Measurements from ENCODE around the gene ZKSCAN1.

Gene ZKSCAN1

GRCh38 chr7:100064162-100064561 lies 48.8 kb downstream of the ZKSCAN1 start:
- CTCF ChIA-PET: interaction anchor here (0.8 kb wide), 1 partner anchor 70 kb away, joined by 4 read pairs; no protein-coding TSS in a partner anchor
- no peak for TF ChIP-seq SP1 (IDR thresholded peaks at IDR 0.05)
- no peak for TF ChIP-seq ARNT (IDR thresholded peaks at IDR 0.05)
- TF ChIP-seq NFRKB (IDR thresholded peaks at IDR 0.05): no peak
- TF ChIP-seq FOXK2 (IDR thresholded peaks at IDR 0.05): no peak
- TF ChIP-seq LEF1 (IDR thresholded peaks at IDR 0.05; ENCODE audit: borderline replicate concordance): no peak
- TF ChIP-seq ELF4 (IDR thresholded peaks at IDR 0.05): no peak
- no peak for TF ChIP-seq PKNOX1 (IDR thresholded peaks at IDR 0.05)
- no peak for DNase-seq (ENCODE audit: extremely low spot score)
- POLR2A ChIA-PET: interaction anchor here (1.0 to 2.3 kb wide), 4 partner anchors 14 to 62 kb away, joined by 4 to 6 read pairs (median 4); partner anchors contain the start of genes AP4M1, MBLAC1, MCM7 and ZKSCAN1

DNA sequence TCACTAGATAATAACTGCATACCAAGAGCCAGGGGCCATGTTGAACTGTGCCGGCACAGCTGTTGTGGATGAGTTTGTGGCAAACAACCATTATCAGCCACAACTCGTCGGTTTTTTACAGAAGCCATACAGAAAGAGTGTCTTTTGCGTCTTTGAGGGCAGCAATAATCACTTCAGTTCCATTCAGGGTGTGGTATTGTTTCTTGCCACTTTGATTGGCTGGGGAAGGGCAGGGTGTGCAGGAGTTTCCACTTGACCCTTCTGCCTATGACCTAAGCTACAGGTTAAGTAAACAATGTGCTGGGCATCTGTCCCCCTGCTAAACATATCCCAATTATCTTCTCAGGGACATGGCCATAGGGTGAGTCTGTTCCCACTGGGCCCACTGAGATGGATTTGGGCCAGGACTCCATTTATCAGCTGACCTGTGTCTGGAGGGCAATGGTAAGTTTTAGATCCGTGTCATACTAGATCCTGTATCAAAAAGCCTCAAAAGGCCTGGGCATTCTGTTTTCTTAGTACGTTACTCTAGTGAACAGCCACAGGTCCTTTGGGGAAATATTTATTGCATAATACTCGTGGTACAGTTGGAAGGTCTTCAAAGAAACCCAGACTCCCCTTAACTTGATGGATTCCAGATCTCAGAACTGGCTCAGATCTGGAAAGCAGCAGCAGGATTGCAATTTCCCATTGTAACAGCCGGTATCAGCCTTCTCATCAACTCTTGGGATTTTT lies 50.2 kb downstream of the ZKSCAN1 start:
- TF ChIP-seq BHLHE40 (IDR thresholded peaks at IDR 0.05; ENCODE audit: borderline replicate concordance): no peak
- no peak for TF ChIP-seq HDGF (IDR thresholded peaks at IDR 0.05; ENCODE audit: borderline replicate concordance)
- TF ChIP-seq LEF1 (IDR thresholded peaks at IDR 0.05; ENCODE audit: borderline replicate concordance): no peak
- TF ChIP-seq SUZ12 (IDR thresholded peaks at IDR 0.05): no peak
- no peak for TF ChIP-seq NFRKB (IDR thresholded peaks at IDR 0.05)
- no peak for TF ChIP-seq FOXA1 (IDR thresholded peaks at IDR 0.05)
- TF ChIP-seq L3MBTL2 (conservative IDR thresholded peaks at IDR 0.05): no peak
- TF ChIP-seq SP1 (IDR thresholded peaks at IDR 0.05): no peak
- TF ChIP-seq FOXM1 (IDR thresholded peaks at IDR 0.05; ENCODE audit: borderline replicate concordance): no peak
- no peak for TF ChIP-seq CTBP1 (IDR thresholded peaks at IDR 0.05; ENCODE audit: borderline replicate concordance)
- DNase-seq (ENCODE audit: extremely low spot score): no peak
- ChIA-PET POLR2A (no interaction called here), CTCF (no interaction called here)

DNA sequence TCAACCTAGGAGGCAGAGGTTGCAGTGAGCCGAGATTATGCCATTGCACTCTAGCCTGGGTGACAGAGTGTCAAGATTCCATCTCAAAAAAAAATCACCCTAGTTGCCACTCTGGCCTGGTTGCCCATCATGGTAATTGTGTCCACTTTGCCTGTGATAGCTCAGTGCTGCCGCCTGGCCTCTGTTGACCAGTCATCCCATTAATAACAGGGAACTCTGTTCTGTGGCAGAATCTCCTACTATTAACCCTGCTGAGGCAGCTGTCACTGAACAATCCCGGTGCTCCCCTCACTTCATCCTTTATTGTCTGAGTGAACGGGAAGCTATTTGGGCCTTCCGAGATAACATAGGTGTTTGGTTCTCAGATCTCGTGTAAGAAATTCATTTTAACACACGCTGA lies 51.6 kb downstream of the ZKSCAN1 start:
- TF ChIP-seq BHLHE40 (IDR thresholded peaks at IDR 0.05; ENCODE audit: borderline replicate concordance) (no peak), TARDBP (IDR thresholded peaks at IDR 0.05) (no peak), L3MBTL2 (conservative IDR thresholded peaks at IDR 0.05) (no peak), LEF1 (IDR thresholded peaks at IDR 0.05; ENCODE audit: borderline replicate concordance) (no peak), FOXK2 (IDR thresholded peaks at IDR 0.05) (no peak), HDGF (IDR thresholded peaks at IDR 0.05; ENCODE audit: borderline replicate concordance) (no peak), ARNT (IDR thresholded peaks at IDR 0.05) (no peak), SP1 (IDR thresholded peaks at IDR 0.05) (no peak)
- ChIA-PET POLR2A (interaction anchor here (0.6 to 1.0 kb wide), 2 partner anchors 17 to 362 kb away, joined by 4 read pairs; no protein-coding TSS in a partner anchor), CTCF (no interaction called here)
- DNase-seq (ENCODE audit: extremely low spot score): no peak

- POLR2A ChIA-PET: no interaction called here
- CTCF ChIA-PET: no interaction called here
- TF ChIP-seq CTBP1 (IDR thresholded peaks at IDR 0.05; ENCODE audit: borderline replicate concordance) (no peak), ARNT (IDR thresholded peaks at IDR 0.05) (no peak), NFRKB (IDR thresholded peaks at IDR 0.05) (no peak), TARDBP (IDR thresholded peaks at IDR 0.05) (no peak), FOXA1 (IDR thresholded peaks at IDR 0.05) (no peak), LEF1 (IDR thresholded peaks at IDR 0.05; ENCODE audit: borderline replicate concordance) (no peak), FOXM1 (IDR thresholded peaks at IDR 0.05; ENCODE audit: borderline replicate concordance) (no peak), FOXK2 (IDR thresholded peaks at IDR 0.05) (no peak), PKNOX1 (IDR thresholded peaks at IDR 0.05) (no peak), ZNF384 (IDR thresholded peaks at IDR 0.05) (no peak), L3MBTL2 (conservative IDR thresholded peaks at IDR 0.05) (no peak), ELF4 (IDR thresholded peaks at IDR 0.05) (no peak), HDGF (IDR thresholded peaks at IDR 0.05; ENCODE audit: borderline replicate concordance) (no peak)
- no peak for DNase-seq (ENCODE audit: extremely low spot score)
Observed at GRCh38 chr7:100069991-100070390, 54.6 kb downstream of the ZKSCAN1 start.

GRCh38 chr7:100071018-100071723 lies 55.8 kb downstream of the ZKSCAN1 start:
- ChIA-PET CTCF (no interaction called here), POLR2A (no interaction called here)
- DNase-seq (ENCODE audit: extremely low spot score): no peak
- no peak for TF ChIP-seq CTBP1 (IDR thresholded peaks at IDR 0.05; ENCODE audit: borderline replicate concordance)
- no peak for TF ChIP-seq L3MBTL2 (conservative IDR thresholded peaks at IDR 0.05)
- no peak for TF ChIP-seq FOXK2 (IDR thresholded peaks at IDR 0.05)
- TF ChIP-seq TARDBP (IDR thresholded peaks at IDR 0.05): no peak
- no peak for TF ChIP-seq SUZ12 (IDR thresholded peaks at IDR 0.05)
- TF ChIP-seq LEF1 (IDR thresholded peaks at IDR 0.05; ENCODE audit: borderline replicate concordance): no peak
- no peak for TF ChIP-seq ZNF384 (IDR thresholded peaks at IDR 0.05)
- no peak for TF ChIP-seq NFRKB (IDR thresholded peaks at IDR 0.05)
- TF ChIP-seq FOXM1 (IDR thresholded peaks at IDR 0.05; ENCODE audit: borderline replicate concordance): no peak
- TF ChIP-seq ARNT (IDR thresholded peaks at IDR 0.05): no peak
- TF ChIP-seq SP1 (IDR thresholded peaks at IDR 0.05): no peak
- no peak for TF ChIP-seq ELF4 (IDR thresholded peaks at IDR 0.05)
- TF ChIP-seq BHLHE40 (IDR thresholded peaks at IDR 0.05; ENCODE audit: borderline replicate concordance): no peak
- no peak for TF ChIP-seq HDGF (IDR thresholded peaks at IDR 0.05; ENCODE audit: borderline replicate concordance)
- no peak for TF ChIP-seq FOXA1 (IDR thresholded peaks at IDR 0.05)
- TF ChIP-seq PKNOX1 (IDR thresholded peaks at IDR 0.05): no peak

- TF ChIP-seq BHLHE40 (IDR thresholded peaks at IDR 0.05; ENCODE audit: borderline replicate concordance): no peak
- TF ChIP-seq ELF4 (IDR thresholded peaks at IDR 0.05): no peak
- no peak for TF ChIP-seq NFRKB (IDR thresholded peaks at IDR 0.05)
- no peak for TF ChIP-seq CTBP1 (IDR thresholded peaks at IDR 0.05; ENCODE audit: borderline replicate concordance)
- no peak for TF ChIP-seq TARDBP (IDR thresholded peaks at IDR 0.05)
- TF ChIP-seq LEF1 (IDR thresholded peaks at IDR 0.05; ENCODE audit: borderline replicate concordance): no peak
- no peak for TF ChIP-seq ARNT (IDR thresholded peaks at IDR 0.05)
- TF ChIP-seq PKNOX1 (IDR thresholded peaks at IDR 0.05): no peak
- TF ChIP-seq SUZ12 (IDR thresholded peaks at IDR 0.05): no peak
- TF ChIP-seq HDGF (IDR thresholded peaks at IDR 0.05; ENCODE audit: borderline replicate concordance): no peak
- TF ChIP-seq FOXK2 (IDR thresholded peaks at IDR 0.05): no peak
- TF ChIP-seq FOXA1 (IDR thresholded peaks at IDR 0.05): no peak
- TF ChIP-seq SP1 (IDR thresholded peaks at IDR 0.05): no peak
- TF ChIP-seq ZNF384 (IDR thresholded peaks at IDR 0.05): no peak
- TF ChIP-seq L3MBTL2 (conservative IDR thresholded peaks at IDR 0.05): no peak
- no peak for TF ChIP-seq FOXM1 (IDR thresholded peaks at IDR 0.05; ENCODE audit: borderline replicate concordance)
- ChIA-PET POLR2A (no interaction called here), CTCF (no interaction called here)
- no peak for DNase-seq (ENCODE audit: extremely low spot score)
Observed at GRCh38 chr7:100072462-100072861, 57.1 kb downstream of the ZKSCAN1 start.
